Stomach (tissue), 9 donors: ENCODE results near the gene CREB3L1. TPM values are rescaled to one million over a fixed set of nuclear protein-coding genes. Genes with fewer than 3 reads are reported as not detected.

ENCODE experiments used
- DNase-seq, 2 donors: peaks; one replicate each; pipeline versions ENCODE4 v3.0.0 to v3.0.0-alpha.2; 2013 to 2019
- H3K27ac ChIP-seq, 5 donors: fragments of 200-600 bp in 4 of 5; sonication (generic) in 4 of 5; one replicate each; pipeline ENCODE4 v1.5.1; 2013 to 2019; ENCODE audit warnings: mild to moderate bottlenecking in 1 of 5, moderate library complexity in 1 of 5
- H3K27me3 ChIP-seq, 3 donors: fragments of 200-600 bp; sonication (generic); one replicate each; pipeline ENCODE4 v1.5.1; 2017 to 2019; ENCODE audit warnings: mixed run types in 1 of 3
- H3K36me3 ChIP-seq, 4 donors: fragments of 200-600 bp; sonication (generic); 1 replicate in 3 of 4; 2 replicates in 1 of 4; pipeline ENCODE4 v1.5.1; 2016 to 2019
- H3K4me1 ChIP-seq, 4 donors: fragments of 200-600 bp; sonication (generic); one replicate each; pipeline ENCODE4 v1.5.1; 2016 to 2019
- H3K4me3 ChIP-seq, 4 donors: fragments of 200-600 bp; sonication (generic) in 3 of 4; one replicate each; pipeline ENCODE4 v1.5.1; 2016 to 2019; ENCODE audit warnings: mild to moderate bottlenecking in 1 of 4
- H3K9me3 ChIP-seq, 4 donors: fragments of 200-600 bp; sonication (generic); one replicate each; pipeline ENCODE4 v1.5.1; 2016 to 2019
- EP300 ChIP-seq: sonication (generic); formaldehyde crosslinking; IDR thresholded peaks from one replicate; pipeline ENCODE4 v1.6.1; 2017; ENCODE audit warnings: antibody characterized with exemption
- POLR2A ChIP-seq, 4 donors: fragments of 450-650 bp; IDR thresholded peaks; one replicate each; pipeline ENCODE4 v1.6.1; 2016; ENCODE audit warnings: antibody characterized with exemption in 4 of 4, control low read depth in 2 of 4, mild to moderate bottlenecking in 1 of 4, moderate library complexity in 1 of 4
- POLR2AphosphoS5 ChIP-seq, 3 donors: sonication (generic); formaldehyde crosslinking; IDR thresholded peaks; one replicate each; pipeline ENCODE4 v1.6.1; 2016; ENCODE audit warnings: antibody characterized with exemption in 3 of 3
- WGBS, 5 donors: extraction: QIAGEN DNeasy Blood & Tissue Kit in 3 of 5; methylation state at CpG; one replicate each; pipeline versions ENCODE4 v1.1.5 to v1.1.7; 2013 to 2018; 5-methylcytosine and 5-hydroxymethylcytosine counted together
- intact Hi-C: fragments of 100-400 bp; cut with DNase I; formaldehyde crosslinking; loops from one replicate; pipeline ENCODE4 v1.15.1; 2023; ENCODE audit warnings: low total_unique reads
- polyA plus RNA-seq, 3 donors: library from polyadenylated mRNA; stranded (reverse); fragments of 200-250 nt; gene quantifications; one replicate each; pipeline ENCODE4 v1.2.3, GENCODE V29; 2013
- total RNA-seq, 5 donors: library from RNA; depleted of rRNA; stranded (reverse); fragments of >200 nt; gene quantifications; one replicate each; pipeline versions ENCODE4 v1.1.0 to v1.2.3, GENCODE V29; 2014 to 2016
- TF ChIP-seq, protein P1 (sequence below), 7 experiments: fragments of 450-650 bp in 4 of 7; fragments of 200-600 bp in 3 of 7; sonication (generic) in 3 of 7; IDR thresholded peaks; one replicate each; pipeline ENCODE4 v1.5.1; 2016 to 2019; ENCODE audit warnings: antibody characterized with exemption in 7 of 7, control low read depth in 2 of 7, mild to moderate bottlenecking in 1 of 7
- donor health status: healthy with polysubstance abuse.
- donor health status: Bipolar disorder and iron deficiency.
- donor health status: healthy.

CREB3L1 gene
- total and polyA plus RNA-seq, 8 donors: 21.0 to 125 (median 48.4) TPM

DNA sequence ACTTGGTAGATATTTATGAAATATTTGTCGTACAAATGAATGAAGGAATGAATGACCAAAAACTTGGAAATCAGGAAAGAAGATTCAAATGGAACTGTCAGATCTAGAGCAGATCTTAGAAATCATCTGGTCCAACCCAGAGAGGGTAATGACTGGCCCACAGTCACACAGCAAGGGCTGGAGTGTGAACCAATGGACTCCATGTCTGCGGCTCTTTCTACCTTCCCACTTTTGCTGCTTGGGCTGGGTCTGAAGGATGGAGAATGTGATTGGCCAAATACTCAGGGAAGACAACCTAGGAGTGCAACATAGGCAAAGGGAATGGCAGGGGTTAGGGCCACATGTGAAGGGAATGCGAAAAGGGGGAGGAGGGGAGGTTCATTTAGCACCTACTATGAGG lies 64.0 kb downstream of the CREB3L1 start:
- peaks cover 13 to 49% (median 28%) of the 10 kb centered on the region in 4 donors for H3K4me1 ChIP-seq
- no peaks in the 10 kb centered on the region for H3K9me3 ChIP-seq
- whole genome bisulfite sequencing, 5 donors: 89 to 99% (median 93%) methylated on average over 3 of the region's 3 CpGs
- TF ChIP-seq, protein P1, sequence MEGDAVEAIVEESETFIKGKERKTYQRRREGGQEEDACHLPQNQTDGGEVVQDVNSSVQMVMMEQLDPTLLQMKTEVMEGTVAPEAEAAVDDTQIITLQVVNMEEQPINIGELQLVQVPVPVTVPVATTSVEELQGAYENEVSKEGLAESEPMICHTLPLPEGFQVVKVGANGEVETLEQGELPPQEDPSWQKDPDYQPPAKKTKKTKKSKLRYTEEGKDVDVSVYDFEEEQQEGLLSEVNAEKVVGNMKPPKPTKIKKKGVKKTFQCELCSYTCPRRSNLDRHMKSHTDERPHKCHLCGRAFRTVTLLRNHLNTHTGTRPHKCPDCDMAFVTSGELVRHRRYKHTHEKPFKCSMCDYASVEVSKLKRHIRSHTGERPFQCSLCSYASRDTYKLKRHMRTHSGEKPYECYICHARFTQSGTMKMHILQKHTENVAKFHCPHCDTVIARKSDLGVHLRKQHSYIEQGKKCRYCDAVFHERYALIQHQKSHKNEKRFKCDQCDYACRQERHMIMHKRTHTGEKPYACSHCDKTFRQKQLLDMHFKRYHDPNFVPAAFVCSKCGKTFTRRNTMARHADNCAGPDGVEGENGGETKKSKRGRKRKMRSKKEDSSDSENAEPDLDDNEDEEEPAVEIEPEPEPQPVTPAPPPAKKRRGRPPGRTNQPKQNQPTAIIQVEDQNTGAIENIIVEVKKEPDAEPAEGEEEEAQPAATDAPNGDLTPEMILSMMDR (IDR thresholded peaks at IDR 0.05): no peak
- TF ChIP-seq POLR2A (IDR thresholded peaks at IDR 0.05): no peak
- no peak for TF ChIP-seq POLR2AphosphoS5 (IDR thresholded peaks at IDR 0.05)
- no peak for TF ChIP-seq EP300
- peak overlapping the region in 2 of 5 donors; percentile 25 to 41 for H3K27ac ChIP-seq
- H3K27me3 ChIP-seq: no peaks in the 10 kb centered on the region
- no peaks in the 10 kb centered on the region for H3K36me3 ChIP-seq
- H3K4me3 ChIP-seq: no peak overlapping the region
- DNase-seq: no peak
- intact Hi-C loops: no loop called here

DNA sequence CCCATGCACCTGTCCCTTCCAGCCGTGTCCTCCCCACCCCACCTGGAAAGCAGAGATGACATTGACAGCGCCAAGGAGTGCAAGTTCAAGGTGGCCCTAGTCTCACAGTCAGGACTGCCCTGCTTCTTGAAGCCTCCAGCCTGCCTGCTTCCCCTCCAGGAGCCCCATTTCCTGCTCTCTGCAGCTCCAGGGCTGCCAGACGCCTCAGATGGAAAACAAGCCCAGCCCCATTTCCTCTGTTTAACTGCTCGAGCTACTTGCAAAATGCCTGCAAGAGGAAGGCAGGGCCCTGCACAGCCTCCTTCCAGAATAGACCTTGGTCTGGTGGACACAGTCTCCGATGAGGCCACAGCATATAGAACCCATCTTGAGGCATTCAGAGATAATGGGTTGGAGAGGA lies 64.8 kb downstream of the CREB3L1 start:
- Histone ChIP-seq H3K9me3 (no peaks in the 10 kb centered on the region), H3K4me1 (peaks cover 18 to 51% (median 34%) of the 10 kb centered on the region in 4 donors), H3K27me3 (no peaks in the 10 kb centered on the region), H3K27ac (peak overlapping the region in 2 of 5 donors; percentile 25 to 41), H3K4me3 (no peak overlapping the region), H3K36me3 (no peaks in the 10 kb centered on the region)
- no peak for TF ChIP-seq EP300
- no peak for TF ChIP-seq POLR2A (IDR thresholded peaks at IDR 0.05)
- TF ChIP-seq, protein P1 (IDR thresholded peaks at IDR 0.05): no peak
- no peak for TF ChIP-seq POLR2AphosphoS5 (IDR thresholded peaks at IDR 0.05)
- 32 to 54% (median 42%) methylated on average over 4 to 5 of the region's 5 CpGs for WGBS, 5 donors
- peak in 1 of 2 donors; percentile 83 for DNase-seq
- intact Hi-C loops: no loop called here

DNA sequence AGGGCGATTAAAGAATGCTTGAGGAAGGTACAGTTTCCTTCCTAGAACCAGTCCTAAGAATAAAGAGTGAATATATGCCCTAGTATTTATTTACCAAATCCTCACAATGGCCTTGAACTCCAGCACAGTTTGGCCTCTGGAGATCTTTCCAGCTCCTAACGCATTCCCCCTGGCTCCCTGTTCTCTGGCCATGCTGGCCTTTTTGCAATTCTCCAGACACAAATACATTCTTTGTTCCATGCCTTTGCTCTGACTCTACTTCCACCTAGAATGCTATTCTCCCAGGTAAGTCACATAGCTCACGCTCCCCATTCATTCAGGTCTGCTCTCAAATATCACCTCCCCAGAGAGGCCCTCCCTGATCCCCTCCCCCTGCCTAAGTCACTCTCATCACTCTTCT lies 66.1 kb downstream of the CREB3L1 start:
- Histone ChIP-seq H3K4me1 (peaks cover 22 to 47% (median 38%) of the 10 kb centered on the region in 4 donors), H3K9me3 (no peaks in the 10 kb centered on the region), H3K36me3 (no peaks in the 10 kb centered on the region), H3K27me3 (no peaks in the 10 kb centered on the region), H3K27ac (no peak overlapping the region), H3K4me3 (no peak overlapping the region)
- TF ChIP-seq EP300: no peak
- WGBS, 5 donors: 58 to 81% (median 65%) methylated on average over 3 of the region's 3 CpGs
- DNase-seq: no peak
- intact Hi-C loops: no loop called here

DNA sequence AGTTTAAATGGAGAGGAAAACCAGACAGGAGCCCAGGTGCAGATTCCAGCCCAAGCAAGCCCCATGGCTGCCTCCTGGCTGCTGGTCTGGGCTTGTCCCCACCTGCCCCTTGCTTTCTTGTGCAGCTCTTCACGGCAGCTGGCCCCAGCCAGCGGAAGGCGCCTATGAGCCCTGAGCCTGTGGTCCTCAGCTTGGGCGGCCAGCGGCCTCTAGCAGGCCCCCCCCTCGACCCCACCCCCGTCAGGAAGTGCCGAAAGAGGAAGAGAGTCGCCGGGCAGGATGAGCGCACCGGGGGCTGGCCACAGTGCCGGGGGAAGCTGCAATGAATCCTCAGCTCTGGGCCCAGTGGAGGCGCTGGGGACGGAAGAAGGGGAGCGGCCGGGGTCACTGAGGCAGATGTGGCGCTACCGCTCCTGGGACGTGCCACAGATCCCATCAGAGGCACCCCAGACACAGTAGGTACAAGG lies 67.7 kb downstream of the CREB3L1 start:
- TF ChIP-seq POLR2A (IDR thresholded peaks at IDR 0.05): no peak
- TF ChIP-seq, protein P1 (IDR thresholded peaks at IDR 0.05): no peak
- no peak for TF ChIP-seq POLR2AphosphoS5 (IDR thresholded peaks at IDR 0.05)
- peak in 1 of 2 donors; percentile 64 for DNase-seq

DNA sequence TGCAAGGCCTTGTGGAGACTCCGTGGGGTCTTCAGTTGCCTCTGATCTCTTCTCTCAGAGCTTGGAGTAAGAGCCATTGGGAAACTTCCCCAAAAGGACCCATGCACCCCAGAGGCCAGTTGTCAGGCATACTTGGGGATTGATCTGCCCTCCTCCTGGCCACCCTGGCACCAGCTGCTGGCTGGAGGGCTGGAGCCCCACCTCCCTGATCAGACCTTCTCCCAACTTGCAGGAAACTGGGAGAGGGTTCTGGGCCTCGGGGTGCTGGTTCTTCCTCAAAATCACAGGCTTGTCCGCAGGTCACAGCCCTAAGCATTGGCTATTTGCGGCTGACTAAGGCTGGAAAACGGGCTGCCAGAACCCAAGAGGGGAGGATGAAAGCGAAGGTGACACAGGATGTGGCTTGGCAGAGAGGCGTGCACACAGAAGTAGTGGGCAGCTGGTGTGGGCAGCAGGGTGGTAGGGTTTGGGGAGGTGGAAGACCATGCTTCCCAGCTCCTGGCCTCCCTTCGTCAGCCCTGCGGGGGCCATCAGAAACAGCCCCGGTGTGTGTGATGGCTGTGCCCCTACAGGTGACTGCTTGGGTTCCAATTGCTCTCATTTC lies 68.5 kb downstream of the CREB3L1 start:
- Histone ChIP-seq H3K27me3 (no peaks in the 10 kb centered on the region), H3K36me3 (no peaks in the 10 kb centered on the region), H3K9me3 (no peaks in the 10 kb centered on the region), H3K4me3 (peak overlapping the region; percentile 18 to 93 (median 54)), H3K27ac (peak overlapping the region in 4 of 5 donors; percentile 43 to 90 (median 76)), H3K4me1 (peaks cover 21 to 56% (median 50%) of the 10 kb centered on the region in 4 donors)
- no peak for DNase-seq
- TF ChIP-seq POLR2AphosphoS5 (IDR thresholded peaks at IDR 0.05) (no peak), POLR2A (IDR thresholded peaks at IDR 0.05) (no peak), EP300 (no peak)
- TF ChIP-seq, protein P1 (IDR thresholded peaks at IDR 0.05): no peak
- 65 to 79% (median 74%) methylated on average over 10 of the region's 10 CpGs for WGBS, 5 donors
- intact Hi-C loops: no loop called here

More for the DNA sequence above, 67.7 kb downstream of the CREB3L1 start:
- no peaks in the 10 kb centered on the region for H3K27me3 ChIP-seq
- intact Hi-C loops: no loop called here
- peak overlapping the region; percentile 18 to 93 (median 54) for H3K4me3 ChIP-seq
- peak overlapping the region in 4 of 5 donors; percentile 43 to 90 (median 76) for H3K27ac ChIP-seq
- WGBS, 5 donors: 55 to 74% (median 65%) methylated on average over 8 to 20 of the region's 20 CpGs
- no peaks in the 10 kb centered on the region for H3K9me3 ChIP-seq
- H3K36me3 ChIP-seq: no peaks in the 10 kb centered on the region
- H3K4me1 ChIP-seq: peaks cover 20 to 48% (median 42%) of the 10 kb centered on the region in 4 donors
